Breast epithelium (tissue), 4 donors: ENCODE data around the gene PSAT1. TPM values are rescaled to one million over a fixed set of nuclear protein-coding genes. Genes with fewer than 3 reads are reported as not detected.
"Not testable (repeated sequence)": the region's sequence is repeated elsewhere in the genome, so short reads cannot be mapped to it uniquely, and the experiment has no call there.

Experiments
- DNase-seq, 2 donors: peaks; one replicate each; pipeline ENCODE4 v3.0.0-alpha.2; 2019; ENCODE audit warnings: low spot score in 2 of 2
- H3K27ac ChIP-seq, 2 donors: fragments of 200-600 bp; sonication (generic) in 1 of 2; one replicate each; pipeline ENCODE4 v1.5.1; 2016 to 2019; ENCODE audit warnings: mild to moderate bottlenecking in 1 of 2
- H3K27me3 ChIP-seq, 2 donors: fragments of 200-600 bp; sonication (generic) in 1 of 2; one replicate each; pipeline versions ENCODE4 v1.5.1 to v1.6.0; 2017 to 2019; ENCODE audit warnings: control low read depth in 1 of 2, mild to moderate bottlenecking in 1 of 2
- H3K36me3 ChIP-seq: fragments of 200-600 bp; one replicate; pipeline ENCODE4 v1.5.1; 2019
- H3K4me1 ChIP-seq, 2 donors: fragments of 200-600 bp; sonication (generic); one replicate each; pipeline ENCODE4 v1.5.1; 2016 to 2019; ENCODE audit warnings: control low read depth in 1 of 2
- H3K4me3 ChIP-seq, 3 donors: fragments of 200-600 bp; sonication (generic); 1 replicate in 2 of 3; 2 replicates in 1 of 3; pipeline ENCODE4 v1.5.1; 2016 to 2019; ENCODE audit warnings: mild to moderate bottlenecking in 3 of 3, moderate library complexity in 2 of 3
- H3K9me3 ChIP-seq, 2 donors: fragments of 200-600 bp; sonication (generic) in 1 of 2; one replicate each; pipeline ENCODE4 v1.5.1; 2016 to 2019; ENCODE audit warnings: control low read depth in 1 of 2
- POLR2A ChIP-seq: fragments of 450-650 bp; IDR thresholded peaks from one replicate; pipeline ENCODE4 v1.6.1; 2016; ENCODE audit warnings: antibody characterized with exemption, mild to moderate bottlenecking, moderate library complexity
- POLR2AphosphoS5 ChIP-seq, 3 donors: sonication (generic); formaldehyde crosslinking; IDR thresholded peaks; one replicate each; pipeline ENCODE4 v1.6.1; 2017; ENCODE audit warnings: antibody characterized with exemption in 3 of 3
- intact Hi-C: fragments of 100-400 bp; cut with DNase I; formaldehyde crosslinking; loops from one replicate; pipeline ENCODE4 v1.15.1; 2023; ENCODE audit warnings: low total_unique reads
- total RNA-seq, 3 donors: library from RNA; depleted of rRNA; stranded (reverse); fragments of >200 nt; gene quantifications; one replicate each; pipeline ENCODE4 v1.1.0, GENCODE V29; 2016
- TF ChIP-seq, protein P1 (sequence below), 3 donors: fragments of 450-650 bp; IDR thresholded peaks; one replicate each; pipeline ENCODE4 v1.5.1; 2016 to 2017; ENCODE audit warnings: antibody characterized with exemption in 3 of 3, mild to moderate bottlenecking in 3 of 3, moderate library complexity in 3 of 3

Gene PSAT1
- total RNA-seq, 3 donors from 2014 or later: 0.48 to 7.6 (median 2.3) TPM

DNA sequence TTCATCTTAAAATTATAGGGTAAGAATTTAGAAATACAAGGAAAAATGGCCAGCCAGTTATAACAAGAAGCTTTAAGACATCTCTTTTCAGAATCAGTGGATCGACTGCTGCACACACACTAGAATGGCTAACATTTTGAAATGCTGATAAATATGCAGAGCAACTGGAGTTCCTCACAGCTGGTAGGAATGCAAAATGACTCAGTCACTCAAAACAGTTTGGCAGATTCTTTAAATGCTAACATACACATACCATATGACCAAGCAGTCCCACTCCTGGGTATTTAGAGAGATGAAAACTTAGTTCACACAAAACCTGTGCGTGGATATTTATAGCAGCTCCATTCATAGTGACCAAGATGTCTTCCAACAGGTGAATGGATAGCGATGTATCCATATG lies 23.2 kb upstream of the PSAT1 start:
- no peaks in the 10 kb centered on the region for H3K27me3 ChIP-seq
- no peak overlapping the region for H3K27ac ChIP-seq
- TF ChIP-seq POLR2AphosphoS5 (IDR thresholded peaks at IDR 0.05) (no peak), POLR2A (no peak)
- TF ChIP-seq, protein P1, sequence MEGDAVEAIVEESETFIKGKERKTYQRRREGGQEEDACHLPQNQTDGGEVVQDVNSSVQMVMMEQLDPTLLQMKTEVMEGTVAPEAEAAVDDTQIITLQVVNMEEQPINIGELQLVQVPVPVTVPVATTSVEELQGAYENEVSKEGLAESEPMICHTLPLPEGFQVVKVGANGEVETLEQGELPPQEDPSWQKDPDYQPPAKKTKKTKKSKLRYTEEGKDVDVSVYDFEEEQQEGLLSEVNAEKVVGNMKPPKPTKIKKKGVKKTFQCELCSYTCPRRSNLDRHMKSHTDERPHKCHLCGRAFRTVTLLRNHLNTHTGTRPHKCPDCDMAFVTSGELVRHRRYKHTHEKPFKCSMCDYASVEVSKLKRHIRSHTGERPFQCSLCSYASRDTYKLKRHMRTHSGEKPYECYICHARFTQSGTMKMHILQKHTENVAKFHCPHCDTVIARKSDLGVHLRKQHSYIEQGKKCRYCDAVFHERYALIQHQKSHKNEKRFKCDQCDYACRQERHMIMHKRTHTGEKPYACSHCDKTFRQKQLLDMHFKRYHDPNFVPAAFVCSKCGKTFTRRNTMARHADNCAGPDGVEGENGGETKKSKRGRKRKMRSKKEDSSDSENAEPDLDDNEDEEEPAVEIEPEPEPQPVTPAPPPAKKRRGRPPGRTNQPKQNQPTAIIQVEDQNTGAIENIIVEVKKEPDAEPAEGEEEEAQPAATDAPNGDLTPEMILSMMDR (IDR thresholded peaks at IDR 0.05): no peak
- DNase-seq: no peak
- H3K4me1 ChIP-seq: peaks cover 0 to 5% of the 10 kb centered on the region in 2 donors
- intact Hi-C loops: no loop called here
- H3K9me3 ChIP-seq: no peaks in the 10 kb centered on the region
- H3K36me3 ChIP-seq: no peaks in the 10 kb centered on the region
- H3K4me3 ChIP-seq: no peak overlapping the region

DNA sequence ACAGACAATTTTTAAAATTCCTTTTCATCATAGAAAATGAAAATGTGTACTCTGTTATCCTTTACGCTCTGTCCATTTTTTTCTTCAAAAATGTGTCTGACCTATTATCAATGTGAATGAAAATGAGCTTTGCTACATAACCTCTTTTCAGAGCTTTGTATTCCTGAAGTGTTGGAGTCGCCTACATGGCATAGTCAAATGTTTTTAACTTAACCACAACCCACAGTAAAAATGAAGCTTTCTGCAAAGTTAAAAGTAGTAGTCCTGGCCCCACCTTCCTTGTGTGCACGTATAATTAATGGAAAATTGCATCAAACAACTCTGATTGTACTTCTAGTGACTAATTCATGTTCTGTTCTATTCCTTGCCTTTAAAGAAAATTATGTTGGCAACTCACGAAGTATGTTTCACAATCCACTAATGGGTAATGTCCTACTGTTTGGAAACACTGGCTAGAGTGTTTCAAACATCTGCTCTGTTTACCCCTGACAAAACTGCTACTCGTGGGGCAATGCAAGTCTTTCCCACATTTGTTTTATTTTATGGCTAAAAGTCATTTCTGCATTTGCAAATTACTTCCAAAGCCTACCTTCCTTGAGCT lies 18.6 kb upstream of the PSAT1 start:
- no peak for DNase-seq
- intact Hi-C loops: loop anchor here (5.0 kb wide), 1 partner anchor 986 kb away; no protein-coding TSS in a partner anchor
- Histone ChIP-seq H3K4me3 (no peak overlapping the region), H3K27ac (no peak overlapping the region), H3K27me3 (no peaks in the 10 kb centered on the region), H3K36me3 (no peaks in the 10 kb centered on the region), H3K4me1 (peaks cover 0 to 5% of the 10 kb centered on the region in 2 donors), H3K9me3 (no peaks in the 10 kb centered on the region)
- TF ChIP-seq, protein P1 (IDR thresholded peaks at IDR 0.05): no peak
- no peak for TF ChIP-seq POLR2AphosphoS5 (IDR thresholded peaks at IDR 0.05)
- TF ChIP-seq POLR2A: no peak

DNA sequence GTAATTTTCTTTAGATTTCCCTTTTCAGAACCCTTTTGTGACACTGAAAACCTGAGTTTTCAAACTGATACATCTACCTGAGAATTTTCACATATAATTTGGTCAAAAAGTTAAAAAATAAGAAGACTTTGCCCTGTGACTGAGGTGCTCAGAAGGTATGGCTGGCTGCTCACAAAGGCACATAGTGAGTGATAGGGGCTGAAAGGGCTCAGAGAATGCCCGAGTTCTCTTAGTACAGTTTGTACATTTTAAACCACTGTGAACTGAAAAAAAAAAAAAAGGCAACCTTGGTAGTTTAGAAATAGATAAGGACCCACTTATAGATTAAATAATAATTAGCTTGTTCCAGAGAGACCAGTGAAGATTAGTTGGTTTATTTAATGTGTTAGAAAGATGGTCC lies 18.1 kb upstream of the PSAT1 start:
- intact Hi-C loops: loop anchor here (5.0 kb wide), 1 partner anchor 986 kb away; no protein-coding TSS in a partner anchor
- H3K4me1 ChIP-seq: peaks cover 0 to 5% of the 10 kb centered on the region in 2 donors
- no peaks in the 10 kb centered on the region for H3K27me3 ChIP-seq
- H3K36me3 ChIP-seq: no peaks in the 10 kb centered on the region
- H3K4me3 ChIP-seq: no peak overlapping the region
- no peak overlapping the region for H3K27ac ChIP-seq
- TF ChIP-seq, protein P1 (IDR thresholded peaks at IDR 0.05): no peak
- TF ChIP-seq POLR2AphosphoS5 (IDR thresholded peaks at IDR 0.05) (no peak), POLR2A (no peak)
- H3K9me3 ChIP-seq: no peaks in the 10 kb centered on the region
- no peak for DNase-seq

DNA sequence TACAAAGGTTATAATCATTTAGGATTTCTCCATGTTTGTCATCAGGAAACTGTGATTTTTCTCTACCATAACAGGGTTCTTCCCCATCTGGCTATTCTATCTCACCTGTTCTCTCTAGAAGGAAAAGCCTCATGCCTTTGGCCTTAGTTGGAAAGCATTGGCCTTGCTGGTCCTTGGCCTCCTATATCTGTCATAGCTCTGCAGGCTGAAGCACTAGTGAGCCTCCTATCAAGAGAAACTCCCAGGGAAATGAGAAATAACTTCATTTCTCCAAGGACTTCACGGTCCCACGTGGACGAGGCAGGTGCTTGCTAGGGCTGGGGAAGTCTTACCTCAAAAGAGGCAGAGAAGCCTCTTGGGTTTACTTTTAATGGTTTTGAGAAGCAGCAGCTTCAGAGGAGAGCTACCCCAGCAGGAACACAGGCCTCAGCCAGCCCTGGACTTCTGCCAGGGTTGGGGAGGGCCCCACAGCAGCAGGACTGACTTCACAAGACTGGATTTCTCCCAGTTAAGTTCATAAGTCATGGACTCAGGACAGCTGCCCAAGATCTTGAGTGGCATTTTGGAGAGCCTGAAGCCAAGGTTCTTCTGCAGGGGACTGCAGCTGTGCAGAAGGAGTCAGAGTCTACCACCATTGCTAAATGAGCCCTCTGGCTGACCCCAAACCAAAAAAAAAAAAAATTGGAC lies 15.8 kb upstream of the PSAT1 start:
- DNase-seq: no peak
- Histone ChIP-seq H3K9me3 (no peaks in the 10 kb centered on the region), H3K36me3 (no peaks in the 10 kb centered on the region), H3K4me3 (no peak overlapping the region), H3K4me1 (peaks cover 0 to 5% of the 10 kb centered on the region in 2 donors), H3K27ac (no peak overlapping the region), H3K27me3 (no peaks in the 10 kb centered on the region)
- no peak for TF ChIP-seq POLR2AphosphoS5 (IDR thresholded peaks at IDR 0.05)
- no peak for TF ChIP-seq POLR2A
- TF ChIP-seq, protein P1 (IDR thresholded peaks at IDR 0.05): no peak
- intact Hi-C loops: no loop called here

DNA sequence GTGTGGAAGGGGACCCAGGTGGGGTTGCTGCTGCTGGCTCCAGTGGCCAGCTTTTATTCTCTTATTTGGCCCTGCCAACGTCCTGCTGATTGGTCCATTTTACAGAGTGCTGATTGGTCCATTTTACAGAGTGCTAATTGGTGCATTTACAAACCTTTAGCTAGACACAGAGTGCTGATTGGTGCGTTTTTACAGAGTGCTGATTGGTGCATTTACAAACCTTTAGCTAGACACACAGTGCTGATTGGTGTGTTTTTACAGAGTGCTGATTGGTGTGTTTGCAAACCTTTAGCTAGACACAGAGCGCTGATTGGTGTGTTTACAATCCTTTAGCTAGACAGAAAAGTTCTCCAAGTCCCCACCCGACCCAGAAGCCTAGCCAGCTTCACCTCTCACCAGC lies 12.7 kb upstream of the PSAT1 start:
- H3K4me3 ChIP-seq, H3K27me3 ChIP-seq, DNase-seq, H3K27ac ChIP-seq, intact Hi-C loops, H3K4me1 ChIP-seq, H3K36me3 ChIP-seq, H3K9me3 ChIP-seq: not testable (repeated sequence)
